ENCODE results near the gene TDRKH.

Gene TDRKH, protein sequence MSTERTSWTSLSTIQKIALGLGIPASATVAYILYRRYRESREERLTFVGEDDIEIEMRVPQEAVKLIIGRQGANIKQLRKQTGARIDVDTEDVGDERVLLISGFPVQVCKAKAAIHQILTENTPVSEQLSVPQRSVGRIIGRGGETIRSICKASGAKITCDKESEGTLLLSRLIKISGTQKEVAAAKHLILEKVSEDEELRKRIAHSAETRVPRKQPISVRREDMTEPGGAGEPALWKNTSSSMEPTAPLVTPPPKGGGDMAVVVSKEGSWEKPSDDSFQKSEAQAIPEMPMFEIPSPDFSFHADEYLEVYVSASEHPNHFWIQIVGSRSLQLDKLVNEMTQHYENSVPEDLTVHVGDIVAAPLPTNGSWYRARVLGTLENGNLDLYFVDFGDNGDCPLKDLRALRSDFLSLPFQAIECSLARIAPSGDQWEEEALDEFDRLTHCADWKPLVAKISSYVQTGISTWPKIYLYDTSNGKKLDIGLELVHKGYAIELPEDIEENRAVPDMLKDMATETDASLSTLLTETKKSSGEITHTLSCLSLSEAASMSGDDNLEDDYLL

DNA sequence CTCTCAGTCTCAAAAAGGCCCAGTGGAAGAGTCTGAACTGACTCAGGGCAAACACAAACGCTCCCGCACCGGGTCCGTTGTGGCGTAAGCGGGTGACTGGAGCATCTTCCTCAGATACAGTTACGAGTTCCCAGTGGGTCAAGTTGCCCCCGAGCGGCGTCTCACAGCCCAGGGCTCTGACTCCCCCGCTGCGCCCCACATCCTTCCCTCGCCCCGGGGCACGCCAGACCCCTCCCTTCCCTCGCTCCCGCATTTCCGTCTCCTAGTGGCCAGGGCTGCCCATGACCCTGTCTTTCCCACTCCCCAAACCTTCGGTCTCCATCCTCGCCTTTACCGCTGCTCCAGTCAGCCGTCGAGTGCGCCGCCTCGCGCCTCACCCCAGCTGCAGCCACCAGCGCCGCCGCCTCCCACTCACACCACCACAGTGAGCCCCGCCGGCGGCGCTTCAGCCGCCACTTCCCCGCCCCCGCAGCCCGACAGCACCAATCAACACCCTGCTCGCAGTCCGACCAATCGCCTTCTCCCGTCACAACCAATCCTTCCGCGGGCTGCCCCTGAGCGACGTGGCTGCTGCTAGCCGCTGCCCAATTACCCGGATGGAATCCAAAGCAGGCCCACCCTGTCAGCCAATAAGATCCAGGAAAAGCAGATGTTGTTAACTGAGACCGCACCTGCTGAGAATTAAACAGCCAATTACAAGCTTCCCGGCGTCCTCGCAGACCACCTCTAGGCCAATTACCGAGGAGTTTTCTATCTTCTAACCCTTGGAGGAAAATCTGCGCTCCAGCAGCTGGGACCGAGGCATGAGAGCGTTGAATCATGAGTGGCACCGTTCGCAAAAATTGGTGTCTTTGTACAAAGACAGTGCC, at the start of gene TDRKH:
TDRKH (minus strand) TSS at position 430 of the 869 bp plus-strand sequence. CDS start 7,478 bp downstream, outside the sequence.
- peak; percentile 99 for DNase-seq

DNA sequence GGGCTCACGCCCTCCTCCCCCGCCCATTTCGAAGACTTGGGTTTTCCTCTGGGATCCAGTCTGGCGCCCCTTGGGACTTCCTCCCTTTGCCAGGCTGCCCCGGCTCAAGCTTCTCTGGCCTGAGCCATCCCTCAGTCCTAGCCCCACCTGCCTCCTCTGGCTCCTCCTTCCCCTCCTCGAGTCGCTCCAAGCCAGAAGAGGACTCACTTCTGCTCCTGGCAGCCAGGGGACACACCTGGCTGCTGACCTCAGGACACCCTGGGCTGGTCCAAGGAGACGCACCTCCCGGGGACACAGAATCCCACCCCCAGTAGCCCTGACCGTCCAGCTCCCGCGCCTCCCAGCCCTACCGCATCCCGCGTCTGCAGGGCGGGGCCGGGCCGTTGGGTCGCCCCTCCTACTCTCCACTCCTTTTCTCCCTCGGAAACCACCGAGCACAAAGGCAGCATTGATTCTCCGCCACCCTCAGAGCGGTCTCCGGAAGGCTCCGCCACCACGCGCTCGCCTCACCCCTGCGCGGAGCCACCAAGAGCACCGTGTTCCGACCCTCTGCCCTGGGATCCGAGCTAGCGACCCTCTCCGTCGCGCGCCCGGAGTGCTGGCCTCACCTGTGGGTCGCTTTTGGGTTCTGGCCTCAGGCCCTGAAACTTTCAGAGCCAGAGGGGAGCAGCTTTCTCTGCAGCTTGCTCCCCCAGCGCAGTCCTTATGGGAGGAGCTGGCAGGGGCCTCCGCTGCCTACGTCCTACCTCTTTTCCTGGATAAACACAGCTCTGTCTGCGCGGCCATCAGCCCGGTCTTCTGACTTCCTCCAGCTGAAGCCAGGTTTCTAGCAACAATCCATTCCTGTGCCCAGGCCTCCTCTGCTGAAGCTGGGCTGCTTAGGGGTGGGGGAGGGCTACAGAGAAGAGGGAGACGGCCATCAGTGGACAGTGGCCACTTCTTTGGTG, 49.4 kb upstream of the TDRKH start, which contains the start of gene C2CD4D:
C2CD4D (minus strand) TSS at position 364 of the 947 bp plus-strand sequence. CDS start 831 bp downstream, outside the sequence.
- peak; percentile 66 to 84 for DNase-seq

GRCh38 chr1:151839082-151839412, 48.7 kb upstream of the TDRKH start:
- no peak for DNase-seq

DNA sequence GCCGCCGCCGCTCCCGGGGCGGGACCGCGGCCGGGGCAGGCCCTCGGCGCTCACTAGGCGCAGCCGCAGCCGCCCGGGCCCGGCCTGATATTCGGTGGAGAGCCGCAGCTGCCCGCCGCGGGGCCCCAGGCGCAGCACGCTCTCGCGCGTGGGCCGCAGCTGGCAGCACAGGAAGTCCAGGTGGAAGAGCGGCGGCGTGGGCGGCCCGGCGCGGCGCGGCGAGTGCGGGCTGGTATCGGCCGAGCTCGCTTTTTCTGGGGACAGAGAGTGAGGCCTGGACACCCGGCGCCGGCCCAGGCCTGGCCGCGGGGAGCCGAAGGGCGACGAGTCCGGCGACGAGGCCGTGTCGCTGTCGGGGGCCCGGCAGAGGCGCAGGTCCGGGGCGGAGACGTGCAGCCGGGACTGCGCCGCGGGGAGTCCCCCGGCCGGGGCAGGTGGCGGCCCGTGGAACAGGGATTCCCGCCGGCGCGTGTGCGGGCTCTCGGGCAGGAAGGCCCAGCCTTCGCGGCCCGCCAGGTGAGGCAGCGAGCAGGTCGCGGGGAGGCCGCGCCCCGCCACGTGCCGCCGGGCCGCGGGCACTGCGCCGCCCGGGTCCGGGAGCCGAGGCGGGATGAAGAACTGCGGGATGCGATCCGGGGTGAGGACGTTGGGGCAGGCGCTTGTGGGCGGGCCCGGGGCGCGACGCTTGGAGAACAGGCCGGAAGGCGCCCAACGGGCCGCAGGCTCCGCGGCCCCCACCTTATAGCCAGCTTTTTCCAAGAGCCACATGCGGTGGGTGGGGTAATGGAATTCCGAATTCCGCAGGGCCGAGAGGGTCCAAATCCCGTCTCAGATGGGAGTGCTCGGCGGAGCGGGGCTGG, 48.2 kb upstream of the TDRKH start:
- peak in 1 of 2 donors; percentile 50 for DNase-seq

DNA sequence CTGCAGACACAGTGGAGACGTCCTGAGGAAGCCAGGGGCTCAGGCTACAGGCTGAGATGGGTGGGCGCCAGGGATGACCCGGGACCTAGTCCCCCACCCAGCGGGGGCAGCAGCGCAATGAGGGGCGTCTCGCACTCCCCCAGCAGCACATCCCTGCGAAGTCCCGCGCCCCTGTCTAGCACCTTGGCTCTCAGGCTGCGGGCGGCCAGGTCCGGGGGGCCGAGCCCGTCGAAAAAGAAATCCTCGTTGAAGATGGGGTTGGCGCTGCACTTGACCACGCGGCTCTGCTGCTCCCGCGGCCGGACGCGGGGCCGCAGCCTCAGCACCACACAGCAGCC, 47.6 kb upstream of the TDRKH start:
- DNase-seq = no peak

GRCh38 chr1:151837197-151837596, 46.9 kb upstream of the TDRKH start:
- DNase-seq = peak in 1 of 2 donors; percentile 45

DNA sequence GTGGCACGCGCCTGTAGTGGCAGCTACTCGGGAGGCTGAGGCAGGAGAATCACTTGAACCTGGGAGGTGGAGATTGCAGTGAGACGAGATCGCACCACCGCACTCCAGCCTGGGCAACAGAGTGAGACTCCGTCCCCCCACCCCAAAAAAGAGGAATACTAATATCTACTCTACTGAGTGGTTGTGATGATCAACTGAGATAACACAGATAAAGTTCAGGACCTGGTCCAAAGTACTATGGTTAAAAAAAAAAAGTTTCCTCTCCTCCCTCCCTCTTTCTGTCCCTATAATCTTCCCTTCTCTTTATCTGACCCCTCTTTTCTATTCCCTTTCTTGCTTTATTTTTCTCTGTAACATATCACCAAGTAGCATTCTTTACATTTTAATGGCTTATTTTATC, 45.3 kb upstream of the TDRKH start:
- DNase-seq = no peak

- DNase-seq = no peak
Observed at GRCh38 chr1:151834239-151834638, 43.9 kb upstream of the TDRKH start.

DNA sequence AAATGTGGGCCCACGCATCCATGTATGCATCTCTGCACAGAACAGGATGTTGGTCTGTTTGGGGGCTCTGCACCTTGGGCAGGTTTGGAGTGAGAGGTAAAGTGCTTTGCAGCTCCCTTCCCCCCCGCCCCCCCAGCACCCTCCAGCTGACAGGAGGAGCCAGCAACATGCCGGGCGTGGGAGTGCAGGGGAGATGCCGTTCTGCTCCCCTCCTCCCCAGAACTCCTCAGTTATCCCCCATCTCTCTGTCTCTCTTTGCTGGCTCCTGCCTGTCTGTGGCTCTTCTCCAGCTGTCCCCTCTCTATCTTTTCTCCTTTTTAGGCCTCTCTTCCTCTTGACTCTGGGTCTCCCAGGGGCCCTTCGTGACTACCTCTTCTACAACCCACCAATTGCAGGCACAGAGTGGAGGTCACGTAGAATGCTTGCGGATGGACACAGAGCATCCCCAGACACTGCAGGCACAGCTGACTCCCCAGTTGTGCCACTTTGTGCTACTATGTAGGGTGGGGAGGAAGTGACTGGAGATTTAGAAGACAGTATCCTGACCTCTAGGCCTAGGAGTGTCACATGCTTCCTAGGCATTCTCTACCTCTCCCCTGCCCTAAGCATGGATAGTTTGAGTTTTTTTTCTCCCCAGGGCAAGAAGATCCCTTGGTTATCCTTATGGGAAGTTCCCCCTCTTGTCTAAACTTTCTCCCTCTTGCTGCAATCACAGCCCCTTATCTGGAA, 43.0 kb upstream of the TDRKH start:
- DNase-seq = no peak

- DNase-seq = no peak
Observed at GRCh38 chr1:151832318-151832980, 42.1 kb upstream of the TDRKH start.

GRCh38 chr1:151831605-151832004, 41.3 kb upstream of the TDRKH start, which contains the start of gene RORC:
TSS of gene RORC (minus strand) at chr1:151831802. CDS start at chr1:151831764, 38 bp downstream.
- no peak for DNase-seq

DNA sequence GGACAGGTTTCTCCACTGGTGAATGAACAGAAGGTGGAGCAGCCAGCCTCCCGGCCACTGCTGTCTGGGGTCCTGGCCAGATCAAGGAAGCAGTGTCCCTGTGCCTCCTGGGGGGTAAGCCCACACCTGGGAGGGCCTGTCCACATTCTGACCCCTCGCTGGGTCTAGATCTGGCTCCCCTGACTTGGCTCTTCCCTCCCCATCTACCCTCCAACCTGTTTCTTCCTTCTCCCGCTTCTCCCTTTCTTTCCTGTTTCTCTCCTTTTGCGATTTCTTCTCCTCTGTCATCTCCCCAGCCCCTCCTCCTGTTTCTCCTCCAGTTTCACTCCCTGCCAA, 40.9 kb upstream of the TDRKH start:
- no peak for DNase-seq

DNA sequence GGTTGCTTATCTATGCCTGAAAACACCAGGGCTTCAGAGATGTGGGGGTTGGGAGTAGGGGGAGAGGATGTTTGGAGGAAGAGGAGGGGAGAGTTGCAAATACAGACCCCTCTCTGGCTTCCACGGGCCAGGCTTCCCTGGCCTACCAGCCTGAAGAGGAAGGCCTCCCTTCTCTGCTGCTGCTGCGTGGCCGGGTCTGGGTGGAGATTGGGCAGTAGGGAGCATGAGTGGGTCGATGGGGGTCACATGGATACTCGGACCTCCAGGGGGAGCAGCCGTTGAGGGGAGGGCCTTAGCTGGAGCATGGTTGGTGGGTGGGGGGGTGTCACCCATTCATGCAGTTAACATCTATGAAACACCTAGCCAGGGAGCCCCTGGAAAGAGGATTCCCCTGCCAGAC, 39.8 kb upstream of the TDRKH start:
- no peak for DNase-seq

- no peak for DNase-seq
Observed at GRCh38 chr1:151829352-151830046, 39.2 kb upstream of the TDRKH start.

- no peak for DNase-seq
Observed at GRCh38 chr1:151828921-151829320, 38.6 kb upstream of the TDRKH start.

DNA sequence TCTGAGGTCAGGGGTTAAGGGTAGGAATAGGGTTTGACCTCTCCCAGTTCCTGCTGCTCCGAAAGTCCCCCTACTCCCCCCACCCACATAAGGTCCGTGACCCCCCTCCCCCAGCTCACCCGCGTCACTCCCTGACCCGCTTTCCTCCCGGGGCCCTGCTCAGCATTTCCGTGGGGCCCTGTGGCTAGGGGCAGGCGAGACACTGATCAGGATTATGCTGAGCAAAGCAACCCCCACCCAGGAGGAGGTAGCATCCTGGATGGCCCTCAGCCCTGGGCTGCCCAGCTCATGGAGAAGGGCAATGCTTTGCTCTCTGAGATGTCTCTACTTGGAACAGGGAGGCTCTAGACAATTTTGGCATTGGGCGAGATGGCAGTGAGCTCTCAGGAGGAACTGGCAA, 37.6 kb upstream of the TDRKH start:
- no peak for DNase-seq

GRCh38 chr1:151825751-151826660, 35.7 kb upstream of the TDRKH start:
- DNase-seq = peak in 1 of 2 donors; percentile 47

- no peak for DNase-seq
Observed at GRCh38 chr1:151825204-151825603, 34.9 kb upstream of the TDRKH start.
